HepG2 (cell line): ENCODE data around the gene PSORS1C1. TPM values are rescaled to one million over a fixed set of nuclear protein-coding genes. Genes with fewer than 3 reads are reported as not detected.
"Not testable (repeated sequence)": the region's sequence is repeated elsewhere in the genome, so short reads cannot be mapped to it uniquely, and the experiment has no call there.

Experiments used
- ATAC-seq: fragments of 200-7000 bp; cut with Tn5 transposase; 3 replicates; pipeline ENCODE4 v1.9.1; 2020; ENCODE audit warnings: mild to moderate bottlenecking, moderate library complexity
- BruUV-seq: library from RNA; stranded (reverse); fragments of 400-500 nt; replicated peaks from 2 replicates; lab custom pipeline; 2021; lab: Mats Ljungman, UMichigan
- CTCF ChIA-PET: fragments of 300-600 bp; formaldehyde crosslinking; extraction: SDS; loops from one replicate; lab custom pipeline; 2021; ENCODE audit warnings: low total read pairs, inconsistent platforms, low intra/inter-chr PET ratio; lab: Yijun Ruan, JAX
- POLR2A ChIA-PET: fragments of 350-600 bp; sonication (Branson Sonifier 250); formaldehyde crosslinking; loops from one replicate; lab custom pipeline; 2020; ENCODE audit warnings: antibody characterized with exemption, inconsistent platforms; lab: Yijun Ruan, JAX
- DNase-seq: peaks from one replicate; pipeline ENCODE4 v3.0.0-alpha.2; 2015; ENCODE audit warnings: low spot score
- FAIRE-seq: peaks from 3 replicates; lab custom pipeline; 2011; peaks lifted over from hg19 to GRCh38; lab: Jason Lieb, UNC
- H2AFZ ChIP-seq: one replicate; pipeline ENCODE4 v1.6.1; 2011; ENCODE audit warnings: low read length, inconsistent platforms
- H3K27ac ChIP-seq: fragments of 300-600 bp; 3 replicates; pipeline ENCODE4 v1.8.0; 2011; ENCODE audit warnings: mixed run types, mild to moderate bottlenecking, mixed read lengths, low read length, inconsistent platforms; ENCODE audit not compliant: insufficient read depth; ENCODE audit errors: extremely low read length
- H3K27me3 ChIP-seq, 2 experiments: fragments of 200-600 bp in 1 of 2; 2 replicates in 1 of 2; 3 replicates in 1 of 2; pipeline versions ENCODE4 v1.6.0 to v1.8.0; 2011; ENCODE audit warnings: low read length in 2 of 2, mild to moderate bottlenecking in 2 of 2, moderate library complexity in 2 of 2, inconsistent platforms in 1 of 2; ENCODE audit not compliant: insufficient read depth in 2 of 2, control insufficient read depth in 1 of 2
- H3K36me3 ChIP-seq, 2 experiments: fragments of 200-600 bp in 1 of 2; replicated peaks in 1 of 2; 2 replicates in 1 of 2; 3 replicates in 1 of 2; pipeline versions ENCODE4 v1.5.1 to v1.8.0; 2011; ENCODE audit warnings: low read length in 2 of 2, inconsistent platforms in 1 of 2; ENCODE audit not compliant: insufficient read depth in 2 of 2, control insufficient read depth in 1 of 2
- H3K4me1 ChIP-seq: 2 replicates; pipeline ENCODE4 v1.5.1; 2012; ENCODE audit warnings: low read length, inconsistent platforms; ENCODE audit not compliant: insufficient read depth
- H3K4me2 ChIP-seq: 2 replicates; pipeline ENCODE4 v1.6.0; 2011; ENCODE audit warnings: low read depth, low read length, inconsistent platforms
- H3K4me3 ChIP-seq, 3 experiments: fragments of 200-600 bp in 1 of 3; sonication (generic), shearing (Covaris generic) in 1 of 3; replicated peaks in 1 of 3; 2 replicates each; pipeline ENCODE4 v1.5.1; 2011 to 2016; ENCODE audit warnings: low read length in 3 of 3, inconsistent platforms in 2 of 3, low read depth in 2 of 3, mild to moderate bottlenecking in 2 of 3, control low read depth in 1 of 3, mixed read lengths in 1 of 3; ENCODE audit not compliant: insufficient read depth in 1 of 3
- H3K79me2 ChIP-seq: one replicate; pipeline ENCODE4 v1.6.1; 2011; ENCODE audit warnings: low read length, inconsistent platforms; ENCODE audit not compliant: insufficient read depth
- H3K9ac ChIP-seq: 2 replicates; pipeline ENCODE4 v1.6.0; 2011; ENCODE audit warnings: mild to moderate bottlenecking, low read depth, low read length, inconsistent platforms; ENCODE audit not compliant: insufficient read depth
- H3K9me3 ChIP-seq: 2 replicates; pipeline ENCODE4 v1.5.1; 2012; ENCODE audit warnings: mild to moderate bottlenecking, low read length
- H4K20me1 ChIP-seq: 2 replicates; pipeline ENCODE4 v1.6.0; 2011; ENCODE audit warnings: inconsistent platforms, mild to moderate bottlenecking, low read length, moderate library complexity; ENCODE audit not compliant: insufficient read depth
- CEBPG ChIP-seq: IDR thresholded peaks from 2 replicates; pipeline ENCODE4 v1.6.1; 2016
- HMGXB4 ChIP-seq, 2 experiments: sonication (generic) in 1 of 2; formaldehyde crosslinking in 1 of 2; IDR thresholded peaks; 2 replicates each; pipeline versions ENCODE4 v1.4.0 to v1.6.1; 2018 to 2020; ENCODE audit warnings: missing genetic modification reagents in 2 of 2, borderline replicate concordance in 1 of 2, low read depth in 1 of 2, mild to moderate bottlenecking in 1 of 2, missing biosample characterization in 1 of 2
- HNRNPK ChIP-seq: fragments of 200-400 bp; formaldehyde crosslinking; IDR thresholded peaks from 2 replicates; pipeline ENCODE4 v1.6.1; 2018; ENCODE audit warnings: low read length, low read depth, moderate library complexity, mild to moderate bottlenecking; ENCODE audit not compliant: poor library complexity, severe bottlenecking
- PCBP1 ChIP-seq: fragments of 200-400 bp; formaldehyde crosslinking; IDR thresholded peaks from 2 replicates; pipeline ENCODE4 v1.6.1; 2017; ENCODE audit warnings: mild to moderate bottlenecking, low read depth, low read length, borderline replicate concordance
- PCBP2 ChIP-seq: fragments of 200-400 bp; formaldehyde crosslinking; optimal IDR thresholded peaks from 2 replicates; pipeline ENCODE3; 2018; ENCODE audit warnings: low read length, low read depth; ENCODE audit not compliant: poor library complexity, severe bottlenecking
- POLR2A ChIP-seq, 2 experiments: IDR thresholded peaks; 2 replicates each; pipeline ENCODE4 v1.6.1; 2011; ENCODE audit warnings: low read depth in 2 of 2, low read length in 2 of 2, mild to moderate bottlenecking in 1 of 2, moderate library complexity in 1 of 2; ENCODE audit not compliant: insufficient read depth in 1 of 2
- ZFP82 ChIP-seq: sonication (generic); formaldehyde crosslinking; IDR thresholded peaks from 2 replicates; pipeline ENCODE4 v1.5.1; 2020; ENCODE audit warnings: mild to moderate bottlenecking, missing genetic modification reagents, borderline replicate concordance
- ZNF251 ChIP-seq: sonication (generic); formaldehyde crosslinking; IDR thresholded peaks from 2 replicates; pipeline ENCODE4 v1.9.0; 2021; ENCODE audit warnings: mild to moderate bottlenecking, missing genetic modification reagents
- ZNF501 ChIP-seq: sonication (generic); formaldehyde crosslinking; IDR thresholded peaks from 2 replicates; pipeline ENCODE4 v1.5.1; 2020; ENCODE audit warnings: mild to moderate bottlenecking, moderate library complexity, missing genetic modification reagents
- WGBS: methylation state at CpG from one replicate; pipeline ENCODE4 v1.1.6; 2017; ENCODE audit warnings: low lambda C conversion rate; 5-methylcytosine and 5-hydroxymethylcytosine counted together
- in situ Hi-C: cut with HindIII; loops from 2 replicates; pipeline ENCODE4 v1.10.0; 2017; ENCODE audit warnings: low pct_unique_long_range_greater_than_20kb; ENCODE audit not compliant: extremely low pct_ligation_motif_present
- intact Hi-C: fragments of 100-400 bp; cut with micrococcal nuclease; formaldehyde crosslinking; loops from one replicate; pipeline ENCODE4 v1.10.0; 2022; ENCODE audit not compliant: unreplicated experiment
- polyA plus RNA-seq, 8 experiments: library from polyadenylated mRNA; depleted of rRNA in 3 of 8; stranded (reverse) in 7 of 8; unstranded in 1 of 8; fragments of >200 nt; fragmentation: Illumina TruSeq in 4 of 8; extraction: Trizol in 4 of 8; gene quantifications; 2 replicates each; pipeline versions ENCODE4 v1.2.1 to v1.2.3, GENCODE V29; 2011 to 2016; ENCODE audit warnings: low read depth in 4 of 8, missing spikeins in 1 of 8, mixed read lengths in 1 of 8; ENCODE audit not compliant: insufficient read depth in 1 of 8
- total RNA-seq, 5 experiments: library from RNA; depleted of rRNA; stranded (reverse); fragments of >200 nt; fragmentation: Illumina TruSeq; extraction: Trizol; gene quantifications; 2 replicates each; pipeline ENCODE4 v1.2.3, GENCODE V29; 2016; ENCODE audit warnings: low read depth in 1 of 5

The PSORS1C1 gene
- total and polyA plus RNA-seq, 2 of the 13 experiments (the other 11 are each of a cell fraction or from before 2014, with no cell fraction given) = 0.01 to 0.02 TPM

GRCh38 chr6:31067891-31068668 lies 46.5 kb upstream of the PSORS1C1 start:
- DNase-seq, H3K9ac ChIP-seq, in situ Hi-C loops, H3K4me1 ChIP-seq, H3K27me3 ChIP-seq, ATAC-seq, BruUV-seq, H4K20me1 ChIP-seq, H3K4me2 ChIP-seq, H3K4me3 ChIP-seq, H3K79me2 ChIP-seq, H2AFZ ChIP-seq, H3K9me3 ChIP-seq, H3K36me3 ChIP-seq, H3K27ac ChIP-seq, POLR2A ChIA-PET: not testable (repeated sequence)
- WGBS = 57% methylated on average over 10 of the region's 11 CpGs
- peak; percentile 94 for TF ChIP-seq HNRNPK
- 0 out of 2 replicates have a peak, but pooled peaks have one; percentile 82 for TF ChIP-seq PCBP1
- TF ChIP-seq PCBP2 = peak; percentile 85
- intact Hi-C loops = loop anchor here (5.0 kb wide), 1 partner anchor 241 kb away; no protein-coding TSS in a partner anchor
- peak; percentile 12 for FAIRE-seq
- CTCF ChIA-PET = interaction anchor here (1.1 to 1.3 kb wide), 3 partner anchors 10 to 154 kb away, joined by 6 to 9 read pairs (median 7); partner anchors contain the start of gene VARS2

GRCh38 chr6:31068669-31069340 lies 45.8 kb upstream of the PSORS1C1 start:
- ATAC-seq (peak; percentile 96), FAIRE-seq (peak; percentile 99), DNase-seq (peak; percentile 73)
- BruUV-seq = no TSS peak
- Histone ChIP-seq H3K27ac (no peak overlapping the region), H3K27me3 (peaks cover 0 to 7% of the 10 kb centered on the region in 2 experiments; a peak in 3 of 5 replicates), H3K4me2 (no peak overlapping the region), H3K79me2 (no peaks in the 10 kb centered on the region), H4K20me1 (no peaks in the 10 kb centered on the region), H3K9ac (no peak overlapping the region), H3K4me3 (no peak overlapping the region), H3K9me3 (no peaks in the 10 kb centered on the region), H2AFZ (no peak overlapping the region), H3K4me1 (no peaks in the 10 kb centered on the region), H3K36me3 (no peaks in the 10 kb centered on the region)
- ChIA-PET CTCF (interaction anchor here (1.1 to 1.3 kb wide), 3 partner anchors 10 to 154 kb away, joined by 6 to 9 read pairs (median 7); partner anchors contain the start of gene VARS2), POLR2A (no interaction called here)
- intact Hi-C loops = loop anchor here (5.0 kb wide), 1 partner anchor 242 kb away; no protein-coding TSS in a partner anchor
- 34% methylated on average over 13 of the region's 13 CpGs for WGBS
- in situ Hi-C loops = no loop called here
- TF ChIP-seq ZNF251 (CRISPR knock-in tag) (no peak), HMGXB4 (CRISPR knock-in tag; IDR thresholded peaks at IDR 0.05; ENCODE audit: borderline replicate concordance in 1 of 2, low read depth in 1 of 2) (peak; percentile 29 to 76; a peak in 3 of 4 replicates), ZNF501 (CRISPR knock-in tag) (0 out of 2 replicates have a peak, but pooled peaks have one; percentile 17), ZFP82 (CRISPR knock-in tag) (no peak), CEBPG (CRISPR knock-in tag) (peak; percentile 42; the same call in 1 of the 2 replicates), POLR2A (IDR thresholded peaks at IDR 0.05; ENCODE audit: insufficient read depth in 1 of 2, low read depth in 2 of 2, low read length in 2 of 2) (no peak)
